ENCODE measurements around the gene E2F6. TPM values are rescaled to one million over a fixed set of nuclear protein-coding genes. Genes with fewer than 3 reads are reported as not detected.

The E2F6 gene, protein sequence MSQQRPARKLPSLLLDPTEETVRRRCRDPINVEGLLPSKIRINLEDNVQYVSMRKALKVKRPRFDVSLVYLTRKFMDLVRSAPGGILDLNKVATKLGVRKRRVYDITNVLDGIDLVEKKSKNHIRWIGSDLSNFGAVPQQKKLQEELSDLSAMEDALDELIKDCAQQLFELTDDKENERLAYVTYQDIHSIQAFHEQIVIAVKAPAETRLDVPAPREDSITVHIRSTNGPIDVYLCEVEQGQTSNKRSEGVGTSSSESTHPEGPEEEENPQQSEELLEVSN
- total RNA-seq (2021): 14.2 to 16.0 TPM (median 14.4 TPM) in 3 replicates
- Bru-seq, nascent RNA: percentile 87 among the genes with signal in this experiment
- long read RNA-seq, experiment 1, transcript E2F6-206 (8 exons, 3,296 nt): minor isoform, 6 of 94 reads
- long read RNA-seq, experiment 1, transcript E2F6-202 (7 exons, 3,218 nt): major isoform, 46 of 94 reads
- long read RNA-seq, experiment 1, transcript E2F6-212 (6 exons, 3,191 nt): minor isoform, 16 of 94 reads
- long read RNA-seq, experiment 1, transcript E2F6-205 (8 exons, 1,253 nt): minor isoform, 5 of 94 reads
- long read RNA-seq, experiment 1, partial matches to known transcripts: 3 of 94 reads
- long read RNA-seq, experiment 1, other reads (novel, unspliced or antisense): 13 of 94 reads
- long read RNA-seq, experiment 2, transcript E2F6-202 (7 exons, 3,218 nt): major isoform, 6 of 29 reads
- long read RNA-seq, experiment 2, partial matches to known transcripts: 4 of 29 reads
- long read RNA-seq, experiment 2, other reads (novel, unspliced or antisense): 12 of 29 reads
- long read RNA-seq, experiment 3, transcript E2F6-212 (6 exons, 3,191 nt): minor isoform, 9 of 52 reads
- long read RNA-seq, experiment 3, transcript E2F6-202 (7 exons, 3,218 nt): major isoform, 30 of 52 reads
- long read RNA-seq, experiment 3, partial matches to known transcripts: 4 of 52 reads
- long read RNA-seq, experiment 3, other reads (novel, unspliced or antisense): 6 of 52 reads

DNA sequence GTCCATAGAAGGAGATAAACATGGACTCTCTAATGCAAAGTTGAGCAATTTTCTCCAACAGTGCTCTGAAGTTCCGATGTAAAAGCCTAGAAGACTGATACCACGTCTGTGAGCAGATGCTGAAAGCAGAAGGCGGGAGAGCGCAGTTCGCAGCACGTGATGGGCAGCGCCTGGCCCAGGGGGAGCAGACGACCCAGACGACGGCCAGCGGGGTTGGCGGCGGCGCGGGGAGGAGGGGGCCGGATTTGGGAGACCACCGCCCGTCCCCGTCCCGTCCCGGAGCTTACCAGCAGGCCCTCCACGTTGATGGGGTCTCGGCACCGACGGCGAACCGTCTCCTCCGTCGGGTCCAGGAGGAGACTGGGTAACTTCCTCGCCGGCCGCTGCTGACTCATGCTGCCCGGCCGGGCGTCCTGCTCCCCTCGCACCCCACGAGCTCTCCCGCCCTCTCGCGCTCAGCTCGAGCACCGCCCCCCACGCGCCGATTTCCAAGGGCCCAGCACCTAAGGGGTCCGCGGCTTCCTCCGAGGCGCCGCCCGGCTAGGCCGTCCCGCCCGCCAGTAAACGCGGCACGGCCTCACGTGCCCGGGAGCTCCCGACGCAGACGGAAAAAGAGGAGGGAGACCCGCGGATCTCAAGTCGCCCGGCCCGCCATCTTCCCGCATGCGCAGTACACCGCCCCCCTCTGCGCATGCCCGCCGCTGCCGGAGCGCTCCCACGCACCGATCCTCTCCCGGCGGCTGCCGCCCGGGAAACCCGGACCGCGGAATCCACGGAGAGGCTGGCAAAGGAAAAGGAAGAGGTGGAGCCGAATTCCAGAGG is at the start of gene E2F6:
Gene E2F6, minus strand, starts transcription at position 677 of the 822 bp plus-strand sequence. Its CDS starts 282 bp downstream, at position 395.
- DNase-seq (ENCODE audit: low spot score) (peak; percentile 93), ATAC-seq (peak; percentile 90)
- peaks cover 9% of the 10 kb centered on the region for H3K9me3 Mint-ChIP-seq
- peaks cover 20% of the 10 kb centered on the region for H3K4me1 Mint-ChIP-seq
- H3K4me3 Mint-ChIP-seq: peak within 1 kb of the TSS; percentile 66
- H3K27me3 Mint-ChIP-seq (ENCODE audit: low read depth): peaks cover 23% of the 10 kb centered on the region
- CTCF ChIA-PET: interaction anchor here (0.6 to 2.6 kb wide), 12 partner anchors 8 to 1995 kb away, joined by 3 to 13 read pairs (median 4); a partner anchor contains a TSS
- no peak within 1 kb of the TSS for H3K27ac Mint-ChIP-seq
- peaks cover 18% of the 10 kb centered on the region for H3K36me3 Mint-ChIP-seq
- POLR2A ChIA-PET: no interaction called here
- peak; percentile 97 for TF ChIP-seq NFE2L1 (CRISPR knock-in tag; IDR thresholded peaks at IDR 0.05)
- peak; percentile 98 for TF ChIP-seq RELA (CRISPR knock-in tag; IDR thresholded peaks at IDR 0.05; ENCODE audit: borderline replicate concordance)
- TF ChIP-seq, protein P1, sequence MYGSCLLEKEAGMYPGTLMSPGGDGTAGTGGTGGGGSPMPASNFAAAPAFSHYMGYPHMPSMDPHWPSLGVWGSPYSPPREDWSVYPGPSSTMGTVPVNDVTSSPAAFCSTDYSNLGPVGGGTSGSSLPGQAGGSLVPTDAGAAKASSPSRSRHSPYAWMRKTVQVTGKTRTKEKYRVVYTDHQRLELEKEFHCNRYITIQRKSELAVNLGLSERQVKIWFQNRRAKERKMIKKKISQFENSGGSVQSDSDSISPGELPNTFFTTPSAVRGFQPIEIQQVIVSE (CRISPR knock-in tag; IDR thresholded peaks at IDR 0.05; ENCODE audit: borderline replicate concordance): no peak
- TF ChIP-seq, protein P2, sequence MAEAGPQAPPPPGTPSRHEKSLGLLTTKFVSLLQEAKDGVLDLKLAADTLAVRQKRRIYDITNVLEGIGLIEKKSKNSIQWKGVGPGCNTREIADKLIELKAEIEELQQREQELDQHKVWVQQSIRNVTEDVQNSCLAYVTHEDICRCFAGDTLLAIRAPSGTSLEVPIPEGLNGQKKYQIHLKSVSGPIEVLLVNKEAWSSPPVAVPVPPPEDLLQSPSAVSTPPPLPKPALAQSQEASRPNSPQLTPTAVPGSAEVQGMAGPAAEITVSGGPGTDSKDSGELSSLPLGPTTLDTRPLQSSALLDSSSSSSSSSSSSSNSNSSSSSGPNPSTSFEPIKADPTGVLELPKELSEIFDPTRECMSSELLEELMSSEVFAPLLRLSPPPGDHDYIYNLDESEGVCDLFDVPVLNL (CRISPR knock-in tag; IDR thresholded peaks at IDR 0.05; ENCODE audit: borderline replicate concordance, low read depth): peak; percentile 88
- peak; percentile 76; the same call in 1 of the 2 replicates for TF ChIP-seq ZNF263 (CRISPR knock-in tag; IDR thresholded peaks at IDR 0.05; ENCODE audit: low read depth)
- no peak for TF ChIP-seq OVOL2 (CRISPR knock-in tag; IDR thresholded peaks at IDR 0.05; ENCODE audit: borderline replicate concordance)
- no peak; the same call in 1 of the 2 replicates for TF ChIP-seq ZNF671 (CRISPR knock-in tag; IDR thresholded peaks at IDR 0.05)
- TF ChIP-seq, protein P3, sequence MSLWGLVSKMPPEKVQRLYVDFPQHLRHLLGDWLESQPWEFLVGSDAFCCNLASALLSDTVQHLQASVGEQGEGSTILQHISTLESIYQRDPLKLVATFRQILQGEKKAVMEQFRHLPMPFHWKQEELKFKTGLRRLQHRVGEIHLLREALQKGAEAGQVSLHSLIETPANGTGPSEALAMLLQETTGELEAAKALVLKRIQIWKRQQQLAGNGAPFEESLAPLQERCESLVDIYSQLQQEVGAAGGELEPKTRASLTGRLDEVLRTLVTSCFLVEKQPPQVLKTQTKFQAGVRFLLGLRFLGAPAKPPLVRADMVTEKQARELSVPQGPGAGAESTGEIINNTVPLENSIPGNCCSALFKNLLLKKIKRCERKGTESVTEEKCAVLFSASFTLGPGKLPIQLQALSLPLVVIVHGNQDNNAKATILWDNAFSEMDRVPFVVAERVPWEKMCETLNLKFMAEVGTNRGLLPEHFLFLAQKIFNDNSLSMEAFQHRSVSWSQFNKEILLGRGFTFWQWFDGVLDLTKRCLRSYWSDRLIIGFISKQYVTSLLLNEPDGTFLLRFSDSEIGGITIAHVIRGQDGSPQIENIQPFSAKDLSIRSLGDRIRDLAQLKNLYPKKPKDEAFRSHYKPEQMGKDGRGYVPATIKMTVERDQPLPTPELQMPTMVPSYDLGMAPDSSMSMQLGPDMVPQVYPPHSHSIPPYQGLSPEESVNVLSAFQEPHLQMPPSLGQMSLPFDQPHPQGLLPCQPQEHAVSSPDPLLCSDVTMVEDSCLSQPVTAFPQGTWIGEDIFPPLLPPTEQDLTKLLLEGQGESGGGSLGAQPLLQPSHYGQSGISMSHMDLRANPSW (CRISPR knock-in tag; conservative IDR thresholded peaks at IDR 0.05; ENCODE audit: low read depth): 0 out of 2 replicates have a peak, but pooled peaks have one; percentile 50
- peak; percentile 97 for TF ChIP-seq NR1H2 (CRISPR knock-in tag; IDR thresholded peaks at IDR 0.05)
- no peak for TF ChIP-seq EMX1 (CRISPR knock-in tag; IDR thresholded peaks at IDR 0.05)
- TF ChIP-seq, protein P4, sequence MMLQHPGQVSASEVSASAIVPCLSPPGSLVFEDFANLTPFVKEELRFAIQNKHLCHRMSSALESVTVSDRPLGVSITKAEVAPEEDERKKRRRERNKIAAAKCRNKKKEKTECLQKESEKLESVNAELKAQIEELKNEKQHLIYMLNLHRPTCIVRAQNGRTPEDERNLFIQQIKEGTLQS (CRISPR knock-in tag; conservative IDR thresholded peaks at IDR 0.05): peak; percentile 88
- TF ChIP-seq, protein P5, sequence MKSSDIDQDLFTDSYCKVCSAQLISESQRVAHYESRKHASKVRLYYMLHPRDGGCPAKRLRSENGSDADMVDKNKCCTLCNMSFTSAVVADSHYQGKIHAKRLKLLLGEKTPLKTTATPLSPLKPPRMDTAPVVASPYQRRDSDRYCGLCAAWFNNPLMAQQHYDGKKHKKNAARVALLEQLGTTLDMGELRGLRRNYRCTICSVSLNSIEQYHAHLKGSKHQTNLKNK (CRISPR knock-in tag; IDR thresholded peaks at IDR 0.05): no peak
- TF ChIP-seq TP53 (CRISPR knock-in tag; IDR thresholded peaks at IDR 0.05): peak; percentile 96
- TF ChIP-seq ZNF232 (CRISPR knock-in tag; IDR thresholded peaks at IDR 0.05): peak; percentile 98
- TF ChIP-seq ZNF423 (CRISPR knock-in tag; IDR thresholded peaks at IDR 0.05): no peak
- TF ChIP-seq ETV6 (CRISPR knock-in tag; IDR thresholded peaks at IDR 0.05): peak; percentile 99
- no peak for TF ChIP-seq GRHL2 (CRISPR knock-in tag; IDR thresholded peaks at IDR 0.05; ENCODE audit: insufficient replicate concordance, severe bottlenecking)
- TF ChIP-seq ELF4 (CRISPR knock-in tag; IDR thresholded peaks at IDR 0.05; ENCODE audit: low read depth): peak; percentile 94; the same call in 1 of the 2 replicates
- TF ChIP-seq, protein P6, sequence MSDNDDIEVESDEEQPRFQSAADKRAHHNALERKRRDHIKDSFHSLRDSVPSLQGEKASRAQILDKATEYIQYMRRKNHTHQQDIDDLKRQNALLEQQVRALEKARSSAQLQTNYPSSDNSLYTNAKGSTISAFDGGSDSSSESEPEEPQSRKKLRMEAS (CRISPR knock-in tag; IDR thresholded peaks at IDR 0.05): peak; percentile 99
- no peak for TF ChIP-seq JAZF1 (CRISPR knock-in tag; IDR thresholded peaks at IDR 0.05)
- TF ChIP-seq NFYB (CRISPR knock-in tag; conservative IDR thresholded peaks at IDR 0.05; ENCODE audit: low read depth): peak; percentile 26
- TF ChIP-seq, protein P7, sequence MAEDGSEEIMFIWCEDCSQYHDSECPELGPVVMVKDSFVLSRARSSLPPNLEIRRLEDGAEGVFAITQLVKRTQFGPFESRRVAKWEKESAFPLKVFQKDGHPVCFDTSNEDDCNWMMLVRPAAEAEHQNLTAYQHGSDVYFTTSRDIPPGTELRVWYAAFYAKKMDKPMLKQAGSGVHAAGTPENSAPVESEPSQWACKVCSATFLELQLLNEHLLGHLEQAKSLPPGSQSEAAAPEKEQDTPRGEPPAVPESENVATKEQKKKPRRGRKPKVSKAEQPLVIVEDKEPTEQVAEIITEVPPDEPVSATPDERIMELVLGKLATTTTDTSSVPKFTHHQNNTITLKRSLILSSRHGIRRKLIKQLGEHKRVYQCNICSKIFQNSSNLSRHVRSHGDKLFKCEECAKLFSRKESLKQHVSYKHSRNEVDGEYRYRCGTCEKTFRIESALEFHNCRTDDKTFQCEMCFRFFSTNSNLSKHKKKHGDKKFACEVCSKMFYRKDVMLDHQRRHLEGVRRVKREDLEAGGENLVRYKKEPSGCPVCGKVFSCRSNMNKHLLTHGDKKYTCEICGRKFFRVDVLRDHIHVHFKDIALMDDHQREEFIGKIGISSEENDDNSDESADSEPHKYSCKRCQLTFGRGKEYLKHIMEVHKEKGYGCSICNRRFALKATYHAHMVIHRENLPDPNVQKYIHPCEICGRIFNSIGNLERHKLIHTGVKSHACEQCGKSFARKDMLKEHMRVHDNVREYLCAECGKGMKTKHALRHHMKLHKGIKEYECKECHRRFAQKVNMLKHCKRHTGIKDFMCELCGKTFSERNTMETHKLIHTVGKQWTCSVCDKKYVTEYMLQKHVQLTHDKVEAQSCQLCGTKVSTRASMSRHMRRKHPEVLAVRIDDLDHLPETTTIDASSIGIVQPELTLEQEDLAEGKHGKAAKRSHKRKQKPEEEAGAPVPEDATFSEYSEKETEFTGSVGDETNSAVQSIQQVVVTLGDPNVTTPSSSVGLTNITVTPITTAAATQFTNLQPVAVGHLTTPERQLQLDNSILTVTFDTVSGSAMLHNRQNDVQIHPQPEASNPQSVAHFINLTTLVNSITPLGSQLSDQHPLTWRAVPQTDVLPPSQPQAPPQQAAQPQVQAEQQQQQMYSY (CRISPR knock-in tag; IDR thresholded peaks at IDR 0.05): peak; percentile 99
- peak; percentile 93 for TF ChIP-seq SMAD3 (CRISPR knock-in tag; IDR thresholded peaks at IDR 0.05; ENCODE audit: borderline replicate concordance)
